Prostate gland (tissue), 2 donors: ENCODE measurements around the gene STX1A.

ENCODE experiments used
- CTCF ChIP-seq, 4 experiments: fragments of 200-600 bp in 2 of 4; fragments of 450-650 bp in 2 of 4; sonication (generic) in 2 of 4; IDR thresholded peaks; 1 replicate in 3 of 4; 2 replicates in 1 of 4; pipeline ENCODE4 v1.5.1; 2016 to 2019; ENCODE audit warnings: antibody characterized with exemption in 4 of 4, mild to moderate bottlenecking in 2 of 4, moderate library complexity in 2 of 4
- POLR2A ChIP-seq: fragments of 450-650 bp; IDR thresholded peaks from one replicate; pipeline ENCODE4 v1.6.1; 2016; ENCODE audit warnings: antibody characterized with exemption, mild to moderate bottlenecking
- POLR2AphosphoS5 ChIP-seq: sonication (generic); formaldehyde crosslinking; IDR thresholded peaks from one replicate; pipeline ENCODE4 v1.6.1; 2017; ENCODE audit warnings: antibody characterized with exemption

- TF ChIP-seq CTCF (IDR thresholded peaks at IDR 0.05) (no peak), POLR2A (no peak), POLR2AphosphoS5 (no peak)
Observed at GRCh38 chr7:73738220-73738611, 18.7 kb upstream of the STX1A start.
